ES-I3 (cell line): ENCODE measurements around the gene MRPL49.
A peak's percentile ranks its signal among the peaks of the same experiment; 100 is the strongest.
"Not testable (repeated sequence)": the region's sequence is repeated elsewhere in the genome, so short reads cannot be mapped to it uniquely, and the experiment has no call there.

Experiments used
- H3K36me3 ChIP-seq: 2 replicates; pipeline ENCODE4 v1.6.1; 2013; ENCODE audit warnings: mild to moderate bottlenecking, low read length, control low read depth, moderate library complexity; ENCODE audit not compliant: insufficient read depth
- H3K4me1 ChIP-seq: 2 replicates; pipeline ENCODE4 v1.6.1; 2013; ENCODE audit warnings: mild to moderate bottlenecking, control low read depth, low read length; ENCODE audit not compliant: insufficient read depth
- H3K9ac ChIP-seq: 2 replicates; pipeline ENCODE4 v1.6.1; 2013; ENCODE audit warnings: low read depth, mild to moderate bottlenecking, low read length, moderate library complexity
- H3K9me3 ChIP-seq: 2 replicates; pipeline ENCODE4 v1.6.1; 2013; ENCODE audit warnings: mild to moderate bottlenecking, low read length, moderate library complexity; ENCODE audit not compliant: control insufficient read depth, insufficient read depth

MRPL49 gene

DNA sequence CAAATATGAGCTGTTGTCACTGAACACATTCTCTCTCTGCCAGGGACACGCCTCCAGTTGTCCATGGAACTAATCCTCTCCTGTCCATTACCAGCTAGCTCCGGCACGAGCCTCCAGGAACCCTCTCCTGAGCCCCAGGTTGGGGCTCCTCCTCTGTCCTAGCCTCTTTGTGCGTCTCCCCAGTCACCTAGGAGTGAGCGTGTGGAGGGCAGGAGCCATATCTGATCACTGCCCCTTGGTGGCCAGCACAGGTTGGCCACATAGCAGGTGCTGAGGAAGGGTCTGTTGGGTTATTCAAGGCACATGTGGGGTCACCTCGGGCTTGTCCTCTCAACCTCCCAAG, 9.7 kb downstream of the MRPL49 start:
- peaks cover 10% of the 10 kb centered on the region for H3K36me3 ChIP-seq
- H3K9ac ChIP-seq: no peak overlapping the region
- no peaks in the 10 kb centered on the region for H3K4me1 ChIP-seq
- H3K9me3 ChIP-seq: no peaks in the 10 kb centered on the region

DNA sequence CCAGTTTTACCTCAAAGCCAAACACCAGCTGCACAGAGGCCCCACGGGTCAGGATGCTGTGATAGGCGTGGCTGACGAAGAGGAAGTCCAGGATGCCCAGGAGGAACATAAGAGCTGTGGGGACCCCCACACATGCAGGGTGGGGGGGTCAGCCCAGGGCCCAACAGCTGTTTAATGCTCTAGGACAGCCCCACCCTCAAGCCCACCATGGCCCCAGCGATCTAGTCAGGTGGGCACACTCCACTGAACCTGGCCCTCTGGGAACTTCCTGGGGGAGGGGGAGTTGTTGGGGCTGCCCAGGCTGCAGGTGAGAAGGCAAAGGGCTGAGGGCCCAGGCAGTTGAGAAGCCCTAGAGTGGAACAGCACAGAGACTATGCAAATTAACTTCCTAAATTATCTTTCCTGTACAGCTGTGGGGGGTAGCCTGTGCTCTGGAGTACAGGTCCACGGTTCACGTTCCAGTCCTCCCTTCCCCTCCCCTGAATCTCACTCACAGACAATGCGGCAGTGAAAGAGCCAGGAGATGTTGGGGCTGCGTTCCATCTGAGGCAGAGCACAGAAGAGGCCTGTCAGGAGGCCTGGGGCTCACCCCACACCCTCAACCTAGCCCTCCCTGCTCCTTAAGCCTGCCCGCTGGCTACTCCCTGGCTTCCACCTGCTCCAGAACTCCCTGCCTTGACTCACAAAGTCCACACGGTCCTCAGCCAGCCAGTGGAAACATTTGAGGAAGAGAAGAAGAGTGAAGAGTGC, 10.3 kb downstream of the MRPL49 start:
- Histone ChIP-seq H3K9ac (no peak overlapping the region), H3K36me3 (peaks cover 8% of the 10 kb centered on the region; the same call in 1 of the 2 replicates), H3K4me1 (no peaks in the 10 kb centered on the region), H3K9me3 (no peaks in the 10 kb centered on the region)

DNA sequence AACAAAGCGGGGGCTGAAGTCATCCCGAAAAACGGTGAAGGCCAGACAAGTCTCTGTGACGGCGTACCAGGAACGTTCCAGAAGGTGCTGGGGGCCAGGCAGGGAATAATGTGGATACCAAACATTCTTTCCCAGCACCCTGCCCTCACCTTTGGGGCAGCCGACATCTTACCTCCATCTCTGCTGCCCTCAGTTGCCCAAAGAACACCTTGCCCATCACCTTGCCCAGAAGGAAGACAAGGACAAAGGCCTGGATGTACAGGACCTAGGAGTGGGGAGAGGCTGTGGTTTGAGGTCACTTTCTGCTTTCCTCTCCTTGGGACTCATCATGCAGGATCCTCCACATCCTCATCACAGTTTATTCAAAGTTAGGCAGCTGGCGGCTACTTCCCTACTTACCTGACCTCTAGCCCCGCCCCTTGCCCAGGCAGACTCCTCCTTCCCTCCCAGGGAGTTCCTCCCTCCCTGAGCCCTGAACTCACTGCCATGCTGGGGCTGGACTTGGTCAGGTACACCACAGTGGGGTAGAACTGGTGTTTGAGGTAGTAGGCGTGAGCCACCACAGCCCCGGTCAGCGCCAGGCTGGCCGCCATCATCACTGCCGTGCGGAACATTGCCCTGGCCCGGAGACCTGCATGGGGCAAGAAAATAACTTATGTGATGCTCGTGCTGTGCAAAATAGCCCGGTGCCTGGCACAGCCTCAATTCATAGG, 11.0 kb downstream of the MRPL49 start:
- H3K4me1 ChIP-seq: no peaks in the 10 kb centered on the region
- no peaks in the 10 kb centered on the region for H3K9me3 ChIP-seq
- peak overlapping the region; percentile 85; the same call in 1 of the 2 replicates for H3K9ac ChIP-seq
- peaks cover 8% of the 10 kb centered on the region; the same call in 1 of the 2 replicates for H3K36me3 ChIP-seq

DNA sequence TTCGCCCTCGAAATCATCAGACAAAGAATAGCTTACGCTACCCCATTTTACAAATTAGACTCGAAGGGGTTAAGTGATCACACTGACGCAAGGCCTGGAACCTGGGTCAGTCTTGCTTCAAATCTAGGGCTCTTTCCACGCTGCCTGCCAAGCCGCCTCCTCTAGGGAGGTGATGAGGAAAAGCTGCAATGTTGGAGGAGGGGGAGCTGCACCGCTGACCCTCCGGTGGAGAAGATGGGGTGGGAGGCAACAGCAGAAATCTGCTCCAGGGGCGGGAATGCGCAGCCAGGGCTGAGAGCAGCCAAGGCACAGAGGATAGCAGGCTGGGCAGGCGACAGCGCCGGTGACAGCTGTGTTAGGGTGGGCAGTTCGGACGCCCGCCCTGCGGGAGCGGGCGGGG, 11.6 kb downstream of the MRPL49 start:
- H3K36me3 ChIP-seq: peaks cover 8% of the 10 kb centered on the region; the same call in 1 of the 2 replicates
- peak overlapping the region; percentile 85 for H3K9ac ChIP-seq
- H3K4me1 ChIP-seq: no peaks in the 10 kb centered on the region

DNA sequence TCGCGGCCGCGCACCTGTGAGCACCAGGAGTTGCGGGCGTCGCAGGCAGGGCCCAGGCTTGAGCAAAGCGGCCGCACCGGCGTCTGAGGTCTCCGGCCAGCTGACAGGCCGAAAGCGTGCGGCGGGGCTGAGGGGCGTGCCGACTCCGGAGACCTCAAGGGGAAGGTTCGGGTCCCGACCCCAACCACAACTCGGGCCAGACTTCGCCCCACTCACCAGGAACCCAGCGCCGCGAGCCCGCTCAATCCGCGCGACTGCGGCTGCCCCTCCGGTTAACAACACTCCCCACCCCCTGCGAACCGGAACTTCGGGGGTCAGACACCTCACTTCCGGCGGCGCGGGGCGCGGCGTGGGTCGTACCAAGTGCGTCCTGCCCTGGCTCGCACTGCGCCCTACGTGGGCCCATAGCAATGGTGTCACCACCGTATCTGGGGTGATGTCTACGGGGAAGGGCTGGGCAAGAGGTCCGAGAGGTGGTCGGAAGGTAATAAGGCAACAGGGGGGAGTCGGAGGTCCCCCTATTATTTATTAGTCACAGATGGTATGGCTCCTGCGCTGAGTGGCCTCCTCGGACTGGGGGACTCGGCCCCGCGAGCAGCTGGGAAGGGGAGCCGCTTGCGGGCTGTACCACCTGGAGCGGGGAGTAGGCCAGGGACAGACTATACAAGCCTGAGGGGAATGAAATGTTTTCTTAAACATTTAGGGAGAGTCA, 12.3 kb downstream of the MRPL49 start, which contains the start of gene SYVN1:
TSS of gene SYVN1 (minus strand) at position 280 of the 712 bp plus-strand sequence. CDS start 918 bp downstream, outside the sequence.
- Histone ChIP-seq H3K9me3 (no peaks in the 10 kb centered on the region), H3K4me1 (no peaks in the 10 kb centered on the region), H3K9ac (peak within 1 kb of the TSS; percentile 85), H3K36me3 (peaks cover 8% of the 10 kb centered on the region; the same call in 1 of the 2 replicates)

More for the DNA sequence above, 11.6 kb downstream of the MRPL49 start:
- H3K9me3 ChIP-seq: no peaks in the 10 kb centered on the region

DNA sequence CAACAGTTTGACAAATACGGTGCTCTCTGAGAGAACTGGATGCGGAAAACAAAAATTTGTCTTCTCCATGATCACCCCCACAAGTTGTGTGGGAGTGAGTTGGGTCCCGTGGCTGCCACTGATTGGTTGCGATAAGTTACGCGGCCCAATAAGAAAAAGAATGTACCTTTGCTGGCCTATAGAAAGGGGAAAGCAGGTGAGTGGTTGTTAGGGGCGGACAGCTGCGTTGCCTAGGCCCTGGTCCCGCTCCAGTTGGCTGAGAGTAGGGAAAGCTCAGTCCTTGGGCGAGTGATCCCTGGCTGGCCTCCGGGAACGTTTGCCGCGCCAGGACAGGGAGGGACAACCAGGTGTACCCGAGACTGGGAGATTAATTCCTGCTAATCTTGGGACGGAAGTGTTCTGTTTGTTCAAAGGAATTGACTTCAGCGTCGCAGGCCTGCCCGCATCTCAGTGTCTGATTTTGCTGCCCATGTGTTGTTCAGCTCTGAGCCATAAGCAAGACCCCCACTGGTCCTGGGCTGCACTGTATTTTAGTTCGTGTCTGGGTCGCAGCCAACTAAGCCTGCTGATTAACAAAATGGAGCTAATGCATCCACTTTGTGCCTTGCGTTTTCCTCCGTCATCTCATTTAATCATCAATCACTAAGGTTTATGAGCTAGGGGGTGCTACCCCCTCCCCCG, 13.0 kb downstream of the MRPL49 start:
- Histone ChIP-seq H3K9ac (peak overlapping the region; percentile 85), H3K4me1 (no peaks in the 10 kb centered on the region), H3K36me3 (peaks cover 8% of the 10 kb centered on the region; the same call in 1 of the 2 replicates), H3K9me3 (no peaks in the 10 kb centered on the region)

DNA sequence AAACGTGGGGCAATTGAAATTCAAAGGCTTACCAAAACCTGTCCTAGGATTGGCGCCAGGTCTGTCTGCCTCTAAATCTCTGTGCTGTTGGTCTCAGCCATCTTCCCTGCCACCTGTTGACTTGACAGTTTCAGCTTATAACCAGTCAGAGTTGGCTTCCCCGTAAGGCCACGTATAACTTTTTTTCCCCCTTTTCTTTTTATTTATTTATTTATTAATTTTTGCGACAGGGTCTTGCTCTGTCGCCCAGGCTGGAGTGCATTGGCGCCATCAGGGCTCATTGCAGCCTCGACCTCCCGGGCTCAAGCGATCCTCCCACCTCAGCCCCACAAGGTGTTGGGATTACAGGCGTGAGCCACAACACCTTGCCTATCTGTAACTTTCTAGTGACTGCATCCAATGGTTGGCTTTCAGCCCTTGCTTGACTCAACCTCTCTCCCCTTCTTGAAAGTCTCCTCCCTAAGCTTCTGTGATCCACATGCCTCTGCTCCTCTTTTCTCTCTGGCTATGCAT, 13.6 kb downstream of the MRPL49 start:
- H3K9me3 ChIP-seq: no peaks in the 10 kb centered on the region
- H3K4me1 ChIP-seq: no peaks in the 10 kb centered on the region
- peak overlapping the region; percentile 85 for H3K9ac ChIP-seq
- H3K36me3 ChIP-seq: peaks cover 8% of the 10 kb centered on the region; the same call in 1 of the 2 replicates

DNA sequence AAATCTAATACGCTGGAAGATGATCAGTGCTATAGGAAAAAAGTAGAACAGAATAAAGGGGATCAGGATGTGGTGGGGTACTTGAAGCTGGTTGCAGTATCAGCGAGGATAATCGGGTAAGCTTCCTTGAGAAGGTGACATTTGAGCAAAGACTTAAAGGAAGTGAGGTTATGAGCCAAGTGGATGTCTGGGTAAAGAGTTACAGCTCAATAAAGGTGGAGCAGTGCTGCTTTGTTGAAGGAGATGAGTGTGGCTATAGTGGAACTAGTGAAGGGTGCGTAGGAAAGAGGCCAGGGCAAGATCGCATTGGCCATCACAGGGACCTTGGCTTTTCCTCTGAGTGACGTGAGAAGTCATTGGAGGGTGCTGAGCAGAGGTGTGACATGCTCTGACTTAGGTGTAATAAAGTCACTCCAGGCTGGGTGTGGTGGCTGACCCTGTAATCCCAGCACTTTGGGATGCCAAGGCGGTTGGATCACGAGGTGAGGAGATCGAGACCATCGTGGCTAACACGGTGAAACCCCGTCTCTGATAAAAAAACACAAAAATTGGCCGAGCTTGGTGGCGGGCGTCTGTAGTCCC, 14.5 kb downstream of the MRPL49 start:
- H3K9me3 ChIP-seq: no peaks in the 10 kb centered on the region
- H3K36me3 ChIP-seq: no peaks in the 10 kb centered on the region
- no peaks in the 10 kb centered on the region for H3K4me1 ChIP-seq
- no peak overlapping the region for H3K9ac ChIP-seq

DNA sequence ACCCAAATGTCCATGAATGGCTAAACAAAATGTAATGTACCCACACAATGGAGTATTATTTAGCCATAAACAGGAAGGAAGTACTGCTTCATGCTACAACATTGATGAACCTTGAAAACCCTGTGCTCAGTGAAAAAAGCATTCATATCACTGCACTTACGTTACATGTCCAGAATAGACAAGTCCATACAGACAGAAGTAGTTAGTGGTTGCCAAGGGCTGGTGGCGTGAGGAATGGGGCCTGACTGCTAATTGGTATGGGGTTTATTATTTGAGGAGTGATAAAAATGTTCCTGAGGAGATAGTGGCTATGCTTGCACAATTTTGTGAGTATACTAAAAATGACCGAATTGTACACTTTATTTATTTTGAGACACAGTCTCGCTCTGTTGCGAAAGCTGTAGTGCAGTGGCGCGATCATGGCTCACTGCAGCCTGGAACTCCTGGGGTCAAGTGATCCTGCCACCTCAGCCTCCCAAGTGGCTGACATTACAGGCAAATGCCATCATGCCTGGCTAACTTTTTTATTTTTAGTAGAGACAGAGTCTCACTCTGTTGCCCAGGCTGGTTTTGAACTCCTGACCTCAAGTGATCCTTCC, 19.9 kb downstream of the MRPL49 start:
- H3K4me1 ChIP-seq: no peaks in the 10 kb centered on the region
- no peak overlapping the region for H3K9ac ChIP-seq

DNA sequence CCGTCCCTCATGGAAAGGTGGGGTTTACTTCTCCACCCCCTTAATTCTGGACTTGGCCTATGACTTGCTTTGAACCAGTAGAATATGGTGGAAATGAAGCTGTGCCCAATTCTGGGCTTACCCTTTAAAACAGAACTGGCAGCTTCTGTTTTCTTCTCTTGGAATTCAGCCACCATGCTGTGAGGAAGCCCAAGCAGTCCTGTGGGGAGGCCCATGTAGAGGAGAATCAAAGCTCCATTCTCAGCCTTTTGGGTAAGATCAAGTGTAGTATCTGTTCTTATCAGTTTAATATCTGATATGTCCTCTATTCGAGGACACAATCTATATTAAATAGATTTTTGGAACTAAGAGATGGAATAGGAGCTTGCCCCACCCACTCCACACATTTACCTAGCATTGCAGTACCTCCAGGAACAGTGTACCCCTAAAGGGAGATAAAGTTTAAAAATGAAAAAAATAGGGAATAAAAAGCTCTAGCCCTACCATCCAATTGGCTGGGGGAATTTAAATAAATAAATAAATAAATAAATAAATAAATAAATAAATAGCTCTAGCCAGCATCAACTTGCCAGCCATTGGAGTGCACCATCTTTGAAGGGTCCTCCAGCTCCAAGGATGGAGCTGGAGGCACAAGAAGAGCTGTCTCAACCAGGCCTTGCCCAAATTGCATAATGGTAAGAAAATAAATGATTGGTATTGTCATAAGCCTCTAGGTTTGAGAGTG, 25.4 kb downstream of the MRPL49 start:
- peaks cover 7% of the 10 kb centered on the region; the same call in 1 of the 2 replicates for H3K4me1 ChIP-seq
- H3K9ac ChIP-seq: no peak overlapping the region
- H3K9me3 ChIP-seq: no peaks in the 10 kb centered on the region

More for the DNA sequence above, 19.9 kb downstream of the MRPL49 start:
- H3K9me3 ChIP-seq: no peaks in the 10 kb centered on the region
- no peaks in the 10 kb centered on the region for H3K36me3 ChIP-seq

DNA sequence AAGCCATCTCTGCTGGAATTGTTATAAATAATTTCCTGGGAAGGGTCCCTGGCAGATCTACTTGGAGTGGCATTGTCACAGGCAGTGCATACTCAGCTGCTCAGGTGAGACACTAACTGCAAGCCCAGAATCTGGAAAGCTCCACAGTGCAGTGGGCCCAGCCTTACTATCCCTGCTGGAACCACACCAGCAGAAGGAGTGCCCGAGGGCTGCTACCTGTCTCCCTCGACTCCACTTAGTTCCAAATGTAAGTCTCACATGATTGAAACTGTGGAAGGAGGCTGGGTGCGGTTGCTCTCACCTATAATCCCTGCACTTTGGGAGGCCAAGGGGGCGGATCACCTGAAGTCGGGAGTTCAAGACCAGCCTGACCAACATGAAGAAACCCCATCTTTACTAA, 26.5 kb downstream of the MRPL49 start:
- Histone ChIP-seq H3K9ac (no peak overlapping the region), H3K9me3 (no peaks in the 10 kb centered on the region), H3K36me3 (no peaks in the 10 kb centered on the region), H3K4me1 (peaks cover 7% of the 10 kb centered on the region; the same call in 1 of the 2 replicates)

More for the DNA sequence above, 25.4 kb downstream of the MRPL49 start:
- no peaks in the 10 kb centered on the region for H3K36me3 ChIP-seq

DNA sequence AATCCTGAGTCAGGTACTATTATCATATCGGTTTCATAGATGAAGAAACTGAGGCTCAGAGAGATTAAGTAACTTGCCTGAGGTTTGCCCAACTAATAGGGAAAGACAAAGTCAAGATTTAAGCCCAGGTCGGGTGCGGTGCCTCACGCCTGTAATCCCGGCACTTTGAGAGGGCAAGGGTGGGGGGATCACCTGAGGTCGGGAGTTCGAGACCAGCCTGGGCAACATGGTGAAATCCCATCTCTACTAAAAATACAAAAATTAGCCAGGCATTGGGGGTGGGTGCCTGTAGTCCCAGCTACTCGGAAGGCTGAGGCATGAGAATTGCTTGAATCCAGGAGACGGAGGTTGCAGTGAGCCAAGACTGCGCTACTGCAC, 28.0 kb downstream of the MRPL49 start:
- H3K36me3 ChIP-seq, H3K4me1 ChIP-seq, H3K9me3 ChIP-seq, H3K9ac ChIP-seq: not testable (repeated sequence)
